Measurements from ENCODE around the gene DMGDH.
"Not testable (repeated sequence)": the region's sequence is repeated elsewhere in the genome, so short reads cannot be mapped to it uniquely, and the experiment has no call there.

DNA sequence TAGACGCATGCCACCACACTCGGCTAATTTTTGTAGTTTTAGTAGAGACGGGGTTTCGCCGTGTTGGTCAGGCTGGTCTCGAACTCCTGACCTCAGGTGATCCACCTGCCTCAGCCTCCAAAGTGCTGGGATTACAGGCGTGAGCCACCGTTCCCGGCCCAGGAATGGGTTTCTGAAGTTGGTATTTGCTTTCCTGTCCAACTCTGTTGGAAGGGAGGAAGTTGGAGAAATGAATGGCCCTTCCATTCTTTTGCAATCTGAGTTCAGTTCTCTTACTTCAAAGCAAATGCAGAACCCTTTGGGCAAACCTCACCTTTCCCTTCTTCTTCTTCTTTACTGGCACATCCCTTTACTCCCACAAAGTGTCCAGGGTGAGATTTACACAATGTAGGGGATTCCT, 86.3 kb downstream of the DMGDH start:
- TF ChIP-seq TAF1 (conservative IDR thresholded peaks at IDR 0.05); YY1 (IDR thresholded peaks at IDR 0.05); NR2F2 (IDR thresholded peaks at IDR 0.05); FOXA1 (IDR thresholded peaks at IDR 0.05); RAD21 (IDR thresholded peaks at IDR 0.05): not testable (repeated sequence)
- TF ChIP-seq, protein P1, sequence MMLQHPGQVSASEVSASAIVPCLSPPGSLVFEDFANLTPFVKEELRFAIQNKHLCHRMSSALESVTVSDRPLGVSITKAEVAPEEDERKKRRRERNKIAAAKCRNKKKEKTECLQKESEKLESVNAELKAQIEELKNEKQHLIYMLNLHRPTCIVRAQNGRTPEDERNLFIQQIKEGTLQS (IDR thresholded peaks at IDR 0.05) = not testable (repeated sequence)
- TF ChIP-seq, protein P2, sequence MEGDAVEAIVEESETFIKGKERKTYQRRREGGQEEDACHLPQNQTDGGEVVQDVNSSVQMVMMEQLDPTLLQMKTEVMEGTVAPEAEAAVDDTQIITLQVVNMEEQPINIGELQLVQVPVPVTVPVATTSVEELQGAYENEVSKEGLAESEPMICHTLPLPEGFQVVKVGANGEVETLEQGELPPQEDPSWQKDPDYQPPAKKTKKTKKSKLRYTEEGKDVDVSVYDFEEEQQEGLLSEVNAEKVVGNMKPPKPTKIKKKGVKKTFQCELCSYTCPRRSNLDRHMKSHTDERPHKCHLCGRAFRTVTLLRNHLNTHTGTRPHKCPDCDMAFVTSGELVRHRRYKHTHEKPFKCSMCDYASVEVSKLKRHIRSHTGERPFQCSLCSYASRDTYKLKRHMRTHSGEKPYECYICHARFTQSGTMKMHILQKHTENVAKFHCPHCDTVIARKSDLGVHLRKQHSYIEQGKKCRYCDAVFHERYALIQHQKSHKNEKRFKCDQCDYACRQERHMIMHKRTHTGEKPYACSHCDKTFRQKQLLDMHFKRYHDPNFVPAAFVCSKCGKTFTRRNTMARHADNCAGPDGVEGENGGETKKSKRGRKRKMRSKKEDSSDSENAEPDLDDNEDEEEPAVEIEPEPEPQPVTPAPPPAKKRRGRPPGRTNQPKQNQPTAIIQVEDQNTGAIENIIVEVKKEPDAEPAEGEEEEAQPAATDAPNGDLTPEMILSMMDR (IDR thresholded peaks at IDR 0.05; ENCODE audit: low read depth, low read length, missing input control) = not testable (repeated sequence)
- TF ChIP-seq, protein P3, sequence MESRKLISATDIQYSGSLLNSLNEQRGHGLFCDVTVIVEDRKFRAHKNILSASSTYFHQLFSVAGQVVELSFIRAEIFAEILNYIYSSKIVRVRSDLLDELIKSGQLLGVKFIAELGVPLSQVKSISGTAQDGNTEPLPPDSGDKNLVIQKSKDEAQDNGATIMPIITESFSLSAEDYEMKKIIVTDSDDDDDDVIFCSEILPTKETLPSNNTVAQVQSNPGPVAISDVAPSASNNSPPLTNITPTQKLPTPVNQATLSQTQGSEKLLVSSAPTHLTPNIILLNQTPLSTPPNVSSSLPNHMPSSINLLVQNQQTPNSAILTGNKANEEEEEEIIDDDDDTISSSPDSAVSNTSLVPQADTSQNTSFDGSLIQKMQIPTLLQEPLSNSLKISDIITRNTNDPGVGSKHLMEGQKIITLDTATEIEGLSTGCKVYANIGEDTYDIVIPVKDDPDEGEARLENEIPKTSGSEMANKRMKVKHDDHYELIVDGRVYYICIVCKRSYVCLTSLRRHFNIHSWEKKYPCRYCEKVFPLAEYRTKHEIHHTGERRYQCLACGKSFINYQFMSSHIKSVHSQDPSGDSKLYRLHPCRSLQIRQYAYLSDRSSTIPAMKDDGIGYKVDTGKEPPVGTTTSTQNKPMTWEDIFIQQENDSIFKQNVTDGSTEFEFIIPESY (IDR thresholded peaks at IDR 0.05) = not testable (repeated sequence)
